ENCODE measurements around the gene MGAM2.

- TF ChIP-seq CTCF (conservative IDR thresholded peaks at IDR 0.05; ENCODE audit: low read depth, low read length): no peak
- no peak for TF ChIP-seq EZH2 (IDR thresholded peaks at IDR 0.05; ENCODE audit: borderline replicate concordance, low read depth, low read length, poor library complexity, severe bottlenecking)
These were observed 1.4 kb upstream of the MGAM2 start for GRCh38 chr7:142110098-142110497.
